Hepatocyte (in vitro differentiated cells): ENCODE results near the gene NDUFB10. TPM values are rescaled to one million over a fixed set of nuclear protein-coding genes. Genes with fewer than 3 reads are reported as not detected.

Experiments
- DNase-seq: peaks from one replicate; pipeline ENCODE4 v3.0.0-alpha.2; 2016; ENCODE audit warnings: low spot score
- H2AFZ ChIP-seq: fragments of 200-600 bp; sonication (generic); 2 replicates; pipeline ENCODE4 v1.6.0; 2016; ENCODE audit warnings: antibody characterized with exemption, mild to moderate bottlenecking
- H3K27ac ChIP-seq: fragments of 200-600 bp; sonication (generic); 2 replicates; pipeline ENCODE4 v1.5.1; 2016; ENCODE audit warnings: mild to moderate bottlenecking
- H3K27me3 ChIP-seq: fragments of 200-600 bp; sonication (generic); 2 replicates; pipeline ENCODE4 v1.6.1; 2016
- H3K36me3 ChIP-seq: fragments of 200-600 bp; sonication (generic); replicated peaks from 2 replicates; pipeline ENCODE4 v1.5.1; 2016; ENCODE audit warnings: low read depth; ENCODE audit not compliant: insufficient read depth
- H3K4me1 ChIP-seq: fragments of 200-600 bp; sonication (generic); 2 replicates; pipeline ENCODE4 v1.5.1; 2016; ENCODE audit warnings: mild to moderate bottlenecking, moderate library complexity; ENCODE audit not compliant: insufficient read depth
- H3K4me2 ChIP-seq: fragments of 200-600 bp; sonication (generic); 2 replicates; pipeline ENCODE4 v1.6.0; 2016
- H3K4me3 ChIP-seq: fragments of 200-600 bp; sonication (generic); 2 replicates; pipeline ENCODE4 v1.5.1; 2016; ENCODE audit warnings: mild to moderate bottlenecking
- H3K79me2 ChIP-seq: fragments of 200-600 bp; sonication (generic); 2 replicates; pipeline ENCODE4 v1.6.0; 2017; ENCODE audit warnings: mild to moderate bottlenecking
- H3K9me2 ChIP-seq: fragments of 200-600 bp; sonication (generic); replicated peaks from 2 replicates; pipeline ENCODE4 v1.6.0; 2017; ENCODE audit warnings: mild to moderate bottlenecking; ENCODE audit not compliant: insufficient read depth
- H3K9me3 ChIP-seq: fragments of 200-600 bp; sonication (generic); 2 replicates; pipeline ENCODE4 v1.5.1; 2016; ENCODE audit warnings: low read depth, mild to moderate bottlenecking
- H4K20me1 ChIP-seq: fragments of 200-600 bp; sonication (generic); 2 replicates; pipeline ENCODE4 v1.6.0; 2016; ENCODE audit warnings: mild to moderate bottlenecking; ENCODE audit not compliant: insufficient read depth, poor library complexity, severe bottlenecking
- CTCF ChIP-seq: fragments of 200-600 bp; sonication (generic); IDR thresholded peaks from 2 replicates; pipeline ENCODE4 v1.5.1; 2016; ENCODE audit warnings: antibody characterized with exemption, mild to moderate bottlenecking; ENCODE audit not compliant: poor library complexity
- EZH2 ChIP-seq: fragments of 200-600 bp; sonication (generic); IDR thresholded peaks from 2 replicates; pipeline ENCODE4 v1.6.1; 2016; ENCODE audit warnings: antibody characterized with exemption, mild to moderate bottlenecking, borderline replicate concordance
- EZH2phosphoT487 ChIP-seq: fragments of 200-600 bp; sonication (generic); IDR thresholded peaks from one replicate; pipeline ENCODE4 v1.6.1; 2018; ENCODE audit warnings: antibody characterized with exemption, mild to moderate bottlenecking, low read depth, moderate library complexity; ENCODE audit not compliant: unreplicated experiment, severe bottlenecking
- WGBS: methylation state at CpG from one replicate; pipeline ENCODE4 v1.1.6; 2016; ENCODE audit warnings: low lambda C conversion rate; ENCODE audit errors: missing lambda C conversion rate; 5-methylcytosine and 5-hydroxymethylcytosine counted together
- polyA plus RNA-seq: library from polyadenylated mRNA; unstranded; fragments of >200 nt; fragmentation: Nextera tagmentation; extraction: Ambion mirVana; gene quantifications from 2 replicates; pipeline ENCODE4 v1.2.1, GENCODE V29; 2016
- total RNA-seq: library from RNA; depleted of rRNA; stranded (reverse); fragments of >200 nt; gene quantifications from 2 replicates; pipeline ENCODE4 v1.2.3, GENCODE V29; 2014

The NDUFB10 gene
- total and polyA plus RNA-seq, 2 experiments from 2014 or later = 234 to 244 TPM

GRCh38 chr16:1947369-1947670, 12.0 kb upstream of the NDUFB10 start:
- WGBS = 90% methylated on average over 9 of the region's 9 CpGs
- no peak for DNase-seq

GRCh38 chr16:1949507-1949906, 9.8 kb upstream of the NDUFB10 start:
- Histone ChIP-seq H3K79me2 (no peaks in the 10 kb centered on the region), H3K4me3 (no peak overlapping the region), H4K20me1 (no peaks in the 10 kb centered on the region), H3K27me3 (no peaks in the 10 kb centered on the region), H3K4me2 (no peak overlapping the region), H3K9me2 (no peaks in the 10 kb centered on the region), H3K9me3 (no peaks in the 10 kb centered on the region), H2AFZ (no peak overlapping the region), H3K27ac (no peak overlapping the region), H3K36me3 (no peaks in the 10 kb centered on the region), H3K4me1 (no peaks in the 10 kb centered on the region)
- WGBS = 89% methylated on average over 6 of the region's 11 CpGs
- TF ChIP-seq EZH2 = no peak
- no peak for TF ChIP-seq EZH2phosphoT487
- TF ChIP-seq CTCF = no peak
- no peak for DNase-seq

More at GRCh38 chr16:1947369-1947670, 12.0 kb upstream of the NDUFB10 start:
- no peaks in the 10 kb centered on the region for H3K36me3 ChIP-seq
- H3K79me2 ChIP-seq = peaks cover 6% of the 10 kb centered on the region
- TF ChIP-seq EZH2 (no peak), CTCF (no peak), EZH2phosphoT487 (no peak)
- H3K4me3 ChIP-seq = no peak overlapping the region
- H3K9me2 ChIP-seq = no peaks in the 10 kb centered on the region
- no peaks in the 10 kb centered on the region for H4K20me1 ChIP-seq
- H2AFZ ChIP-seq = no peak overlapping the region
- H3K27me3 ChIP-seq = no peaks in the 10 kb centered on the region
- H3K4me1 ChIP-seq = peaks cover 2% of the 10 kb centered on the region
- no peak overlapping the region for H3K4me2 ChIP-seq
- H3K9me3 ChIP-seq = no peaks in the 10 kb centered on the region
- no peak overlapping the region for H3K27ac ChIP-seq

- H2AFZ ChIP-seq = no peak overlapping the region
- no peak for DNase-seq
- no peak overlapping the region for H3K4me3 ChIP-seq
- no peaks in the 10 kb centered on the region for H3K9me2 ChIP-seq
- TF ChIP-seq EZH2phosphoT487 = no peak
- TF ChIP-seq EZH2 = no peak
- TF ChIP-seq CTCF = no peak
- no peaks in the 10 kb centered on the region for H3K79me2 ChIP-seq
- no peaks in the 10 kb centered on the region for H3K36me3 ChIP-seq
- H3K9me3 ChIP-seq = no peaks in the 10 kb centered on the region
- no peaks in the 10 kb centered on the region for H3K4me1 ChIP-seq
- WGBS = 92% methylated on average over 4 of the region's 7 CpGs
- H3K27me3 ChIP-seq = no peaks in the 10 kb centered on the region
- H4K20me1 ChIP-seq = no peaks in the 10 kb centered on the region
- no peak overlapping the region for H3K27ac ChIP-seq
- no peak overlapping the region for H3K4me2 ChIP-seq
Observed at GRCh38 chr16:1950047-1950446, 9.3 kb upstream of the NDUFB10 start.

GRCh38 chr16:1950559-1950958, 8.8 kb upstream of the NDUFB10 start:
- Histone ChIP-seq H3K27me3 (no peaks in the 10 kb centered on the region), H3K4me1 (no peaks in the 10 kb centered on the region), H2AFZ (no peak overlapping the region), H3K79me2 (no peaks in the 10 kb centered on the region), H3K36me3 (no peaks in the 10 kb centered on the region), H3K9me2 (no peaks in the 10 kb centered on the region), H3K4me2 (no peak overlapping the region), H4K20me1 (no peaks in the 10 kb centered on the region), H3K4me3 (no peak overlapping the region), H3K9me3 (no peaks in the 10 kb centered on the region), H3K27ac (no peak overlapping the region)
- no peak for DNase-seq
- 95% methylated on average over 19 of the region's 19 CpGs for WGBS
- TF ChIP-seq EZH2phosphoT487 (no peak), CTCF (no peak), EZH2 (no peak)
